Measurements from ENCODE around the gene CST2.
"Not testable (repeated sequence)": the region's sequence is repeated elsewhere in the genome, so short reads cannot be mapped to it uniquely, and the experiment has no call there.

The CST2 gene

GRCh38 chr20:23826541-23827021 lies at the start of gene CST2:
Gene CST2, minus strand, starts transcription at chr20:23826729. Its CDS starts 69 bp downstream, at chr20:23826660.
- in situ Hi-C loops (cut with HindIII; ENCODE audit: low sequenced_read_pairs): no loop called here

- in situ Hi-C loops (cut with HindIII; ENCODE audit: low sequenced_read_pairs): no loop called here
Measured at GRCh38 chr20:23875606-23876237, 49.2 kb upstream of the CST2 start.

- in situ Hi-C loops (cut with HindIII; ENCODE audit: low sequenced_read_pairs): no loop called here
Measured at GRCh38 chr20:23874747-23875146, 48.2 kb upstream of the CST2 start.

- in situ Hi-C loops (cut with HindIII; ENCODE audit: low sequenced_read_pairs): no loop called here
Measured at GRCh38 chr20:23873370-23874015, 47.0 kb upstream of the CST2 start.

- in situ Hi-C loops (cut with HindIII; ENCODE audit: low sequenced_read_pairs): no loop called here
Measured at GRCh38 chr20:23872065-23872464, 45.5 kb upstream of the CST2 start.

GRCh38 chr20:23870461-23870860 lies 43.9 kb upstream of the CST2 start:
- in situ Hi-C loops (cut with HindIII; ENCODE audit: low sequenced_read_pairs): no loop called here

GRCh38 chr20:23869520-23869919 lies 43.0 kb upstream of the CST2 start:
- in situ Hi-C loops (cut with HindIII; ENCODE audit: low sequenced_read_pairs): no loop called here

- in situ Hi-C loops (cut with HindIII; ENCODE audit: low sequenced_read_pairs): no loop called here
Measured at GRCh38 chr20:23868321-23868720, 41.8 kb upstream of the CST2 start.

GRCh38 chr20:23867152-23867776 lies 40.7 kb upstream of the CST2 start:
- in situ Hi-C loops (cut with HindIII; ENCODE audit: low sequenced_read_pairs): no loop called here

GRCh38 chr20:23860771-23861170 lies 34.2 kb upstream of the CST2 start:
- in situ Hi-C loops (cut with HindIII; ENCODE audit: low sequenced_read_pairs): not testable (repeated sequence)

GRCh38 chr20:23857962-23858595 lies 31.6 kb upstream of the CST2 start:
- in situ Hi-C loops (cut with HindIII; ENCODE audit: low sequenced_read_pairs): no loop called here

GRCh38 chr20:23856736-23857135 lies 30.2 kb upstream of the CST2 start:
- in situ Hi-C loops (cut with HindIII; ENCODE audit: low sequenced_read_pairs): no loop called here

GRCh38 chr20:23856226-23856625 lies 29.7 kb upstream of the CST2 start:
- in situ Hi-C loops (cut with HindIII; ENCODE audit: low sequenced_read_pairs): no loop called here

- in situ Hi-C loops (cut with HindIII; ENCODE audit: low sequenced_read_pairs): no loop called here
Measured at GRCh38 chr20:23841693-23842092, 15.2 kb upstream of the CST2 start.

GRCh38 chr20:23835716-23836115 lies 9.2 kb upstream of the CST2 start:
- in situ Hi-C loops (cut with HindIII; ENCODE audit: low sequenced_read_pairs): no loop called here

- in situ Hi-C loops (cut with HindIII; ENCODE audit: low sequenced_read_pairs): no loop called here
Measured at GRCh38 chr20:23832775-23833513, 6.4 kb upstream of the CST2 start.

- in situ Hi-C loops (cut with HindIII; ENCODE audit: low sequenced_read_pairs): not testable (repeated sequence)
Measured at GRCh38 chr20:23831961-23832360, 5.4 kb upstream of the CST2 start.

- in situ Hi-C loops (cut with HindIII; ENCODE audit: low sequenced_read_pairs): no loop called here
Measured at GRCh38 chr20:23823621-23824324, 2.8 kb downstream of the CST2 start.

GRCh38 chr20:23823111-23823510 lies 3.4 kb downstream of the CST2 start:
- in situ Hi-C loops (cut with HindIII; ENCODE audit: low sequenced_read_pairs): no loop called here

- in situ Hi-C loops (cut with HindIII; ENCODE audit: low sequenced_read_pairs): no loop called here
Measured at GRCh38 chr20:23820493-23820892, 6.0 kb downstream of the CST2 start.
